OCI-M1 (cell line): ENCODE data around the gene ASXL1.
"Not testable (repeated sequence)": the region's sequence is repeated elsewhere in the genome, so short reads cannot be mapped to it uniquely, and the experiment has no call there.

Experiments used
- DNase-seq: peaks from one replicate; lab custom pipeline; 2025; lab: John Stamatoyannopoulos, UW

The ASXL1 gene

GRCh38 chr20:32337937-32338661 lies 20.0 kb upstream of the ASXL1 start:
- DNase-seq, result no peak

GRCh38 chr20:32338665-32339064 lies 19.5 kb upstream of the ASXL1 start:
- no peak for DNase-seq

GRCh38 chr20:32339116-32339515 lies 19.0 kb upstream of the ASXL1 start:
- DNase-seq, result no peak

- not testable (repeated sequence) for DNase-seq
These were observed 17.1 kb upstream of the ASXL1 start for GRCh38 chr20:32341053-32341452.

- DNase-seq, result no peak
These were observed 14.7 kb upstream of the ASXL1 start for GRCh38 chr20:32343439-32343838.

- peak; percentile 25 for DNase-seq
These were observed 13.2 kb upstream of the ASXL1 start for GRCh38 chr20:32344835-32345506.

- no peak for DNase-seq
These were observed 9.9 kb upstream of the ASXL1 start for GRCh38 chr20:32348207-32348606.

GRCh38 chr20:32350421-32350820 lies 7.7 kb upstream of the ASXL1 start:
- DNase-seq, result no peak

- peak; percentile 28 for DNase-seq
These were observed 5.9 kb upstream of the ASXL1 start for GRCh38 chr20:32352121-32352720.

- DNase-seq, result no peak
These were observed 4.2 kb upstream of the ASXL1 start for GRCh38 chr20:32353848-32354496.

GRCh38 chr20:32354592-32355416 lies 3.3 kb upstream of the ASXL1 start:
- peak; percentile 42 for DNase-seq

GRCh38 chr20:32355417-32355841 lies 2.7 kb upstream of the ASXL1 start:
- DNase-seq, result no peak

GRCh38 chr20:32355907-32356621 lies 2.1 kb upstream of the ASXL1 start:
- not testable (repeated sequence) for DNase-seq

- DNase-seq, result peak; percentile 63
These were observed 1.3 kb upstream of the ASXL1 start for GRCh38 chr20:32356622-32357374.

- DNase-seq, result no peak
These were observed 709 bp upstream of the ASXL1 start for GRCh38 chr20:32357375-32357868.

GRCh38 chr20:32358632-32358882 lies 426 bp downstream of the ASXL1 start:
- DNase-seq, result no peak

GRCh38 chr20:32358883-32359632 lies 927 bp downstream of the ASXL1 start:
- DNase-seq, result peak; percentile 71

GRCh38 chr20:32359633-32360332 lies 1.7 kb downstream of the ASXL1 start:
- peak; percentile 65 for DNase-seq

- no peak for DNase-seq
These were observed 2.2 kb downstream of the ASXL1 start for GRCh38 chr20:32360333-32360634.
